Measurements from ENCODE around the gene ORM1. TPM values are rescaled to one million over a fixed set of nuclear protein-coding genes. Genes with fewer than 3 reads are reported as not detected.

Gene ORM1
- total and polyA plus RNA-seq, 4 donors: 1,297 to 69,591 (median 37,095) TPM

DNA sequence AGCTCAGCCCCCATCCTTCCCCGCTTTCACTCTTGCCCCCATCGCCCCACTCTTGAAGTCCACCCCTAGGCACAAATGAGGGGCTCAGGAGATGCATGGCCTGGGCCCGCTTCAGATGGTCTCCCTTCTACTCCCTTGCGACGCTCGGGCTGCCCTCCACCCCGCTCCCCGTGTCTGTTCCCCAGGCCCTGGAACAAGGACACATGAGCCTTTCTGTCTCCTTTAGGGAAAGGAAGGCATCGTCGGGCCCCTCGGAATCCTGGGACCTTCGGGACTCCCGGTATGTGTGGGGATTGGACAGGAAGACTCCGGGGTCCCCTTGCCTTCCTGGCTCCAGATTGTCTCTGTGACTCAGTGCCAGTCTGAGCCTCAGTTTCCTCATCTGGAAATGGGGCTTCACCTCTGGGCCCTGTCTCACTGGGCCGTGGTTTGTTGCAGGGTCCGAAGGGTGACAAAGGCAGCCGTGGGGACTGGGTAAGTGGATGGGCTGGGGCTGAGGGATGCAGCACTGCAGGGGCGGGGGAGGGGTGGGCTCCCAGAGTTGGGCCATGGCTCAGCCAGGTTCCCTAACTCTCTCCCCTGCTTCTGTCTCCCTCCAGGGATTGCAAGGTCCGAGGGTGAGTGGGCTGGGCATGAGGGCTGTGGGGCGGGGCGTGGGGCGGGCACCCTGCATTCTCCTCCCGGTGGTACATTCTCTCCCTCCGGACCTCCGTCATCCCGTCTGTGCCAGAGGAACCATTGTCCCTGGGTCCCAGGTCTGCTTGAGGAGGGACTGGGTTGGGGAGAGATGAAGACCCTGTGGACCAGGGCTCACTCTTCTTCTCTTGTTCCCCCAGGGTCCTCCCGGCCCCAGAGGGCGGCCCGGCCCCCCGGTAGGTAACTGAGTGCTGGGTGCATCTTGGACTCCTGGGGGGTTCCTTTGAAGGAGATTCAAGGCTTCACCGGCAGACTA lies 21.8 kb upstream of the ORM1 start:
- TF ChIP-seq EGR1 (IDR thresholded peaks at IDR 0.05; ENCODE audit: low read depth in 2 of 2): no peak
- no peak for TF ChIP-seq RXRA (IDR thresholded peaks at IDR 0.05)
- TF ChIP-seq, protein P1, sequence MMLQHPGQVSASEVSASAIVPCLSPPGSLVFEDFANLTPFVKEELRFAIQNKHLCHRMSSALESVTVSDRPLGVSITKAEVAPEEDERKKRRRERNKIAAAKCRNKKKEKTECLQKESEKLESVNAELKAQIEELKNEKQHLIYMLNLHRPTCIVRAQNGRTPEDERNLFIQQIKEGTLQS (IDR thresholded peaks at IDR 0.05): no peak
- no peak for TF ChIP-seq HNF4A (conservative IDR thresholded peaks at IDR 0.05)
- TF ChIP-seq, protein P2, sequence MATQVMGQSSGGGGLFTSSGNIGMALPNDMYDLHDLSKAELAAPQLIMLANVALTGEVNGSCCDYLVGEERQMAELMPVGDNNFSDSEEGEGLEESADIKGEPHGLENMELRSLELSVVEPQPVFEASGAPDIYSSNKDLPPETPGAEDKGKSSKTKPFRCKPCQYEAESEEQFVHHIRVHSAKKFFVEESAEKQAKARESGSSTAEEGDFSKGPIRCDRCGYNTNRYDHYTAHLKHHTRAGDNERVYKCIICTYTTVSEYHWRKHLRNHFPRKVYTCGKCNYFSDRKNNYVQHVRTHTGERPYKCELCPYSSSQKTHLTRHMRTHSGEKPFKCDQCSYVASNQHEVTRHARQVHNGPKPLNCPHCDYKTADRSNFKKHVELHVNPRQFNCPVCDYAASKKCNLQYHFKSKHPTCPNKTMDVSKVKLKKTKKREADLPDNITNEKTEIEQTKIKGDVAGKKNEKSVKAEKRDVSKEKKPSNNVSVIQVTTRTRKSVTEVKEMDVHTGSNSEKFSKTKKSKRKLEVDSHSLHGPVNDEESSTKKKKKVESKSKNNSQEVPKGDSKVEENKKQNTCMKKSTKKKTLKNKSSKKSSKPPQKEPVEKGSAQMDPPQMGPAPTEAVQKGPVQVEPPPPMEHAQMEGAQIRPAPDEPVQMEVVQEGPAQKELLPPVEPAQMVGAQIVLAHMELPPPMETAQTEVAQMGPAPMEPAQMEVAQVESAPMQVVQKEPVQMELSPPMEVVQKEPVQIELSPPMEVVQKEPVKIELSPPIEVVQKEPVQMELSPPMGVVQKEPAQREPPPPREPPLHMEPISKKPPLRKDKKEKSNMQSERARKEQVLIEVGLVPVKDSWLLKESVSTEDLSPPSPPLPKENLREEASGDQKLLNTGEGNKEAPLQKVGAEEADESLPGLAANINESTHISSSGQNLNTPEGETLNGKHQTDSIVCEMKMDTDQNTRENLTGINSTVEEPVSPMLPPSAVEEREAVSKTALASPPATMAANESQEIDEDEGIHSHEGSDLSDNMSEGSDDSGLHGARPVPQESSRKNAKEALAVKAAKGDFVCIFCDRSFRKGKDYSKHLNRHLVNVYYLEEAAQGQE (IDR thresholded peaks at IDR 0.05): no peak
- TF ChIP-seq, protein P3, sequence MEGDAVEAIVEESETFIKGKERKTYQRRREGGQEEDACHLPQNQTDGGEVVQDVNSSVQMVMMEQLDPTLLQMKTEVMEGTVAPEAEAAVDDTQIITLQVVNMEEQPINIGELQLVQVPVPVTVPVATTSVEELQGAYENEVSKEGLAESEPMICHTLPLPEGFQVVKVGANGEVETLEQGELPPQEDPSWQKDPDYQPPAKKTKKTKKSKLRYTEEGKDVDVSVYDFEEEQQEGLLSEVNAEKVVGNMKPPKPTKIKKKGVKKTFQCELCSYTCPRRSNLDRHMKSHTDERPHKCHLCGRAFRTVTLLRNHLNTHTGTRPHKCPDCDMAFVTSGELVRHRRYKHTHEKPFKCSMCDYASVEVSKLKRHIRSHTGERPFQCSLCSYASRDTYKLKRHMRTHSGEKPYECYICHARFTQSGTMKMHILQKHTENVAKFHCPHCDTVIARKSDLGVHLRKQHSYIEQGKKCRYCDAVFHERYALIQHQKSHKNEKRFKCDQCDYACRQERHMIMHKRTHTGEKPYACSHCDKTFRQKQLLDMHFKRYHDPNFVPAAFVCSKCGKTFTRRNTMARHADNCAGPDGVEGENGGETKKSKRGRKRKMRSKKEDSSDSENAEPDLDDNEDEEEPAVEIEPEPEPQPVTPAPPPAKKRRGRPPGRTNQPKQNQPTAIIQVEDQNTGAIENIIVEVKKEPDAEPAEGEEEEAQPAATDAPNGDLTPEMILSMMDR (IDR thresholded peaks at IDR 0.05; ENCODE audit: low read depth, low read length, missing input control): no peak
- TF ChIP-seq, protein P4, sequence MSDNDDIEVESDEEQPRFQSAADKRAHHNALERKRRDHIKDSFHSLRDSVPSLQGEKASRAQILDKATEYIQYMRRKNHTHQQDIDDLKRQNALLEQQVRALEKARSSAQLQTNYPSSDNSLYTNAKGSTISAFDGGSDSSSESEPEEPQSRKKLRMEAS (IDR thresholded peaks at IDR 0.05): no peak
- no peak for TF ChIP-seq TAF1 (conservative IDR thresholded peaks at IDR 0.05)
- no peak for TF ChIP-seq RAD21 (IDR thresholded peaks at IDR 0.05)
- no peak for TF ChIP-seq GABPA (IDR thresholded peaks at IDR 0.05 in 1 of 2, conservative IDR thresholded peaks at IDR 0.05 in 1 of 2)
- TF ChIP-seq, protein P5, sequence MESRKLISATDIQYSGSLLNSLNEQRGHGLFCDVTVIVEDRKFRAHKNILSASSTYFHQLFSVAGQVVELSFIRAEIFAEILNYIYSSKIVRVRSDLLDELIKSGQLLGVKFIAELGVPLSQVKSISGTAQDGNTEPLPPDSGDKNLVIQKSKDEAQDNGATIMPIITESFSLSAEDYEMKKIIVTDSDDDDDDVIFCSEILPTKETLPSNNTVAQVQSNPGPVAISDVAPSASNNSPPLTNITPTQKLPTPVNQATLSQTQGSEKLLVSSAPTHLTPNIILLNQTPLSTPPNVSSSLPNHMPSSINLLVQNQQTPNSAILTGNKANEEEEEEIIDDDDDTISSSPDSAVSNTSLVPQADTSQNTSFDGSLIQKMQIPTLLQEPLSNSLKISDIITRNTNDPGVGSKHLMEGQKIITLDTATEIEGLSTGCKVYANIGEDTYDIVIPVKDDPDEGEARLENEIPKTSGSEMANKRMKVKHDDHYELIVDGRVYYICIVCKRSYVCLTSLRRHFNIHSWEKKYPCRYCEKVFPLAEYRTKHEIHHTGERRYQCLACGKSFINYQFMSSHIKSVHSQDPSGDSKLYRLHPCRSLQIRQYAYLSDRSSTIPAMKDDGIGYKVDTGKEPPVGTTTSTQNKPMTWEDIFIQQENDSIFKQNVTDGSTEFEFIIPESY (IDR thresholded peaks at IDR 0.05): no peak
- no peak for TF ChIP-seq SP1 (IDR thresholded peaks at IDR 0.05)
- no peak for TF ChIP-seq NR2F2 (IDR thresholded peaks at IDR 0.05)
- no peak for TF ChIP-seq YY1 (IDR thresholded peaks at IDR 0.05)
- no peak for TF ChIP-seq JUND (IDR thresholded peaks at IDR 0.05)
- TF ChIP-seq HNF4G (IDR thresholded peaks at IDR 0.05): no peak
- TF ChIP-seq FOXA2 (IDR thresholded peaks at IDR 0.05): no peak
- TF ChIP-seq FOXA1 (IDR thresholded peaks at IDR 0.05): no peak
- Histone ChIP-seq H3K27ac (ENCODE audit: low read depth in 1 of 2, low read length in 2 of 2) (no peak overlapping the region), H3K36me3 (ENCODE audit: control insufficient read depth in 4 of 4, insufficient read depth in 3 of 4, low read depth in 1 of 4, low read length in 3 of 4) (peaks cover 0 to 17% (median 10%) of the 10 kb centered on the region in 4 donors), H3K27me3 (ENCODE audit: control insufficient read depth in 4 of 4, insufficient read depth in 4 of 4, low read length in 3 of 4) (no peaks in the 10 kb centered on the region), H3K4me1 (ENCODE audit: control insufficient read depth in 4 of 4, insufficient read depth in 4 of 4, low read length in 3 of 4) (peaks cover 0 to 16% (median 12%) of the 10 kb centered on the region in 4 donors), H3K4me3 (ENCODE audit: low read depth in 1 of 3, low read length in 3 of 3) (no peak overlapping the region), H3K9me3 (ENCODE audit: control insufficient read depth in 4 of 4, low read length in 3 of 4) (no peaks in the 10 kb centered on the region), H3K9ac (ENCODE audit: low read depth in 1 of 2, low read length in 2 of 2) (no peak overlapping the region)
- no peak for DNase-seq (ENCODE audit: low spot score)
- WGBS: 95% methylated on average over 31 of the region's 31 CpGs

Data from liver (tissue), 9 donors.